H1 (cell line): Measurements from ENCODE around the gene GPC6. TPM values are rescaled to one million over a fixed set of nuclear protein-coding genes. Genes with fewer than 3 reads are reported as not detected.

Experiments used
- CTCF ChIA-PET: fragments of 300-600 bp; sonication (Branson Sonifier 250); formaldehyde crosslinking; loops from one replicate; lab custom pipeline; 2021; ENCODE audit not compliant: partially characterized antibody; lab: Charles Lee
- POLR2A ChIA-PET: fragments of 300-600 bp; sonication (Branson Sonifier 250); formaldehyde crosslinking; loops from one replicate; lab custom pipeline; 2021; ENCODE audit warnings: inconsistent platforms; ENCODE audit not compliant: partially characterized antibody; lab: Charles Lee
- DNase-seq, 2 experiments: peaks; one replicate each; pipeline versions ENCODE4 v3.0.0 to v3.0.0-alpha.2; 2010 to 2022; ENCODE audit warnings: low spot score in 2 of 2, low read depth in 1 of 2, mixed read lengths in 1 of 2
- FAIRE-seq: peaks from 2 replicates; lab custom pipeline; 2011; peaks lifted over from hg19 to GRCh38; lab: Jason Lieb, UNC
- H2AFZ ChIP-seq: 2 replicates; pipeline ENCODE4 v1.8.1; 2012; ENCODE audit warnings: low read length, inconsistent platforms
- H2AK5ac ChIP-seq: 2 replicates; pipeline ENCODE4 v1.6.1; 2013; ENCODE audit warnings: low read depth, low read length
- H2BK120ac ChIP-seq: replicated peaks from 2 replicates; pipeline ENCODE3; 2013; ENCODE audit warnings: low read depth, low read length, inconsistent platforms
- H2BK12ac ChIP-seq: 2 replicates; pipeline ENCODE4 v1.6.1; 2013; ENCODE audit warnings: low read depth, low read length
- H2BK15ac ChIP-seq: 2 replicates; pipeline ENCODE4 v1.6.1; 2013; ENCODE audit warnings: low read length
- H2BK20ac ChIP-seq: 2 replicates; pipeline ENCODE4 v1.6.1; 2013; ENCODE audit warnings: low read length
- H2BK5ac ChIP-seq: 2 replicates; pipeline ENCODE4 v1.6.1; 2013; ENCODE audit warnings: low read depth, low read length
- H3K14ac ChIP-seq: 2 replicates; pipeline ENCODE4 v1.6.1; 2013; ENCODE audit warnings: inconsistent platforms; ENCODE audit not compliant: insufficient read length
- H3K18ac ChIP-seq: 2 replicates; pipeline ENCODE4 v1.6.1; 2013; ENCODE audit warnings: low read length; ENCODE audit errors: extremely low read depth
- H3K23ac ChIP-seq: 2 replicates; pipeline ENCODE4 v1.6.1; 2013; ENCODE audit warnings: inconsistent platforms; ENCODE audit not compliant: insufficient read length
- H3K23me2 ChIP-seq: 2 replicates; pipeline ENCODE4 v1.6.1; 2013; ENCODE audit warnings: low read depth, low read length
- H3K27ac ChIP-seq: 2 replicates; pipeline ENCODE4 v1.6.1; 2011; ENCODE audit warnings: low read depth, low read length, inconsistent platforms
- H3K27me3 ChIP-seq, 4 experiments: replicated peaks in 1 of 4; 1 replicate in 1 of 4; 2 replicates in 3 of 4; pipeline versions ENCODE4 v1.6.1 to v1.8.1; 2011 to 2013; ENCODE audit warnings: low read length in 3 of 4, mild to moderate bottlenecking in 3 of 4, inconsistent platforms in 2 of 4, mixed read lengths in 2 of 4, moderate library complexity in 1 of 4; ENCODE audit not compliant: control insufficient read depth in 3 of 4, insufficient read depth in 3 of 4; ENCODE audit errors: extremely low read depth in 1 of 4
- H3K36me3 ChIP-seq, 4 experiments: 2 replicates each; pipeline versions ENCODE4 v1.6.1 to v1.8.1; 2011 to 2013; ENCODE audit warnings: mild to moderate bottlenecking in 4 of 4, low read length in 3 of 4, moderate library complexity in 2 of 4, control low read depth in 1 of 4, inconsistent platforms in 1 of 4; ENCODE audit not compliant: insufficient read depth in 4 of 4, control insufficient read depth in 2 of 4
- H3K4ac ChIP-seq: replicated peaks from 2 replicates; pipeline ENCODE3; 2013; ENCODE audit warnings: low read length, low read depth, mixed read lengths, inconsistent platforms; ENCODE audit not compliant: insufficient read length
- H3K4me1 ChIP-seq, 4 experiments: replicated peaks in 1 of 4; 1 replicate in 1 of 4; 2 replicates in 3 of 4; pipeline versions ENCODE4 v1.6.1 to v1.8.1; 2011 to 2013; ENCODE audit warnings: low read length in 3 of 4, inconsistent platforms in 2 of 4, mixed read lengths in 1 of 4; ENCODE audit not compliant: insufficient read depth in 4 of 4, control insufficient read depth in 3 of 4
- H3K4me2 ChIP-seq, 2 experiments: 2 replicates each; pipeline versions ENCODE4 v1.6.1 to v1.8.1; 2011 to 2013; ENCODE audit warnings: low read depth in 2 of 2, low read length in 2 of 2, control low read depth in 1 of 2, inconsistent platforms in 1 of 2, mild to moderate bottlenecking in 1 of 2; ENCODE audit not compliant: insufficient read depth in 1 of 2
- H3K4me3 ChIP-seq, 4 experiments: fragments of 200-600, 300-600 bp in 1 of 4; sonication (generic), shearing (Covaris generic), sonication (Bioruptor Twin) in 1 of 4; 2 replicates each; pipeline versions ENCODE4 v1.5.1 to v1.8.1; 2011 to 2016; ENCODE audit warnings: low read length in 4 of 4, low read depth in 3 of 4, control low read depth in 2 of 4, inconsistent platforms in 2 of 4, mild to moderate bottlenecking in 2 of 4, mixed read lengths in 1 of 4, moderate library complexity in 1 of 4; ENCODE audit not compliant: insufficient read depth in 2 of 4; ENCODE audit errors: extremely low read depth in 1 of 4
- H3K56ac ChIP-seq: replicated peaks from 2 replicates; pipeline ENCODE3; 2013; ENCODE audit warnings: low read depth, mild to moderate bottlenecking, mixed read lengths, low read length, inconsistent platforms; ENCODE audit not compliant: insufficient read length
- H3K79me1 ChIP-seq: 2 replicates; pipeline ENCODE4 v1.6.1; 2013; ENCODE audit warnings: low read depth, low read length, control low read depth
- H3K79me2 ChIP-seq, 2 experiments: 2 replicates each; pipeline versions ENCODE4 v1.6.1 to v1.8.1; 2012 to 2013; ENCODE audit warnings: low read length in 2 of 2, mild to moderate bottlenecking in 2 of 2, inconsistent platforms in 1 of 2; ENCODE audit not compliant: insufficient read depth in 2 of 2, control insufficient read depth in 1 of 2
- H3K9ac ChIP-seq, 4 experiments: replicated peaks in 1 of 4; 1 replicate in 1 of 4; 2 replicates in 3 of 4; pipeline versions ENCODE4 v1.6.1 to v1.8.1; 2011 to 2013; ENCODE audit warnings: low read depth in 3 of 4, low read length in 3 of 4, control low read depth in 2 of 4, mild to moderate bottlenecking in 2 of 4, moderate library complexity in 2 of 4, inconsistent platforms in 1 of 4; ENCODE audit errors: extremely low read depth in 1 of 4
- H3K9me3 ChIP-seq, 2 experiments: 2 replicates each; pipeline versions ENCODE4 v1.6.1 to v1.8.1; 2012 to 2013; ENCODE audit warnings: mild to moderate bottlenecking in 2 of 2, moderate library complexity in 2 of 2, control low read depth in 1 of 2, inconsistent platforms in 1 of 2, low read depth in 1 of 2, low read length in 1 of 2, mixed read lengths in 1 of 2; ENCODE audit not compliant: insufficient read depth in 2 of 2
- H4K20me1 ChIP-seq, 2 experiments: replicated peaks in 1 of 2; 2 replicates each; pipeline versions ENCODE3 to v1.8.1; 2011 to 2013; ENCODE audit warnings: inconsistent platforms in 2 of 2, low read length in 2 of 2, mild to moderate bottlenecking in 1 of 2; ENCODE audit not compliant: insufficient read depth in 2 of 2, control insufficient read depth in 1 of 2
- H4K5ac ChIP-seq: 2 replicates; pipeline ENCODE4 v1.6.1; 2013; ENCODE audit warnings: low read length, low read depth, mixed read lengths, inconsistent platforms; ENCODE audit not compliant: insufficient read length
- H4K8ac ChIP-seq: 2 replicates; pipeline ENCODE4 v1.8.0; 2013; ENCODE audit warnings: mild to moderate bottlenecking, moderate library complexity, low read length, inconsistent platforms; ENCODE audit not compliant: insufficient read depth; ENCODE audit errors: extremely low read depth
- H4K91ac ChIP-seq: replicated peaks from 2 replicates; pipeline ENCODE3; 2013; ENCODE audit warnings: low read length, mixed read lengths, inconsistent platforms; ENCODE audit not compliant: insufficient read length
- FOSL1 ChIP-seq: IDR thresholded peaks from 2 replicates; pipeline ENCODE4 v1.6.1; 2011; ENCODE audit warnings: mild to moderate bottlenecking, low read depth, low read length, moderate library complexity; ENCODE audit not compliant: insufficient read depth
- HDAC2 ChIP-seq, 2 experiments: fragments of 300-600 bp in 1 of 2; sonication (generic) in 1 of 2; IDR thresholded peaks; 2 replicates each; pipeline ENCODE4 v1.6.1; 2011 to 2012; ENCODE audit warnings: low read depth in 2 of 2, low read length in 2 of 2, mild to moderate bottlenecking in 2 of 2, moderate library complexity in 2 of 2, borderline replicate concordance in 1 of 2, inconsistent platforms in 1 of 2
- JUND ChIP-seq: IDR thresholded peaks from 2 replicates; pipeline ENCODE4 v1.6.1; 2011; ENCODE audit warnings: mild to moderate bottlenecking, improper control_type of control experiment, low read length
- RXRA ChIP-seq: IDR thresholded peaks from 2 replicates; pipeline ENCODE4 v1.6.1; 2011; ENCODE audit warnings: low read depth, mild to moderate bottlenecking, low read length, moderate library complexity; ENCODE audit not compliant: insufficient read depth
- TCF12 ChIP-seq: IDR thresholded peaks from 2 replicates; pipeline ENCODE4 v1.6.1; 2011; ENCODE audit warnings: low read depth, mild to moderate bottlenecking, low read length
- WGBS, 2 experiments: shearing (Covaris generic) in 1 of 2; methylation state at CpG; one replicate each; pipeline versions ENCODE4 v1.1.6 to v1.1.7; 2013 to 2015; ENCODE audit warnings: low lambda C conversion rate in 2 of 2, mixed read lengths in 2 of 2, inconsistent platforms in 1 of 2, low coverage in 1 of 2, missing lambda C conversion rate in 1 of 2; ENCODE audit not compliant: insufficient replicate concordance in 2 of 2, insufficient coverage in 1 of 2, insufficient read length in 1 of 2; ENCODE audit errors: extremely low coverage in 1 of 2, missing lambda C conversion rate in 1 of 2; 5-methylcytosine and 5-hydroxymethylcytosine counted together
- polyA plus RNA-seq, 7 experiments: library from polyadenylated mRNA; depleted of rRNA in 3 of 7; stranded (reverse) in 5 of 7; unstranded in 2 of 7; fragments of >200 nt in 5 of 7; fragments of 200-250 nt in 2 of 7; gene quantifications; 1 replicate in 5 of 7; 2 replicates in 1 of 7; 4 replicates in 1 of 7; pipeline versions ENCODE4 v1.2.1 to v1.2.3, GENCODE V29; 2011 to 2013; ENCODE audit warnings: missing spikeins in 2 of 7, mixed read lengths in 2 of 7
- total RNA-seq: library from RNA; stranded (reverse); fragmentation: NEBNext Ultra II Directional; extraction: Animal tissue kit (Norgen Biotek cat#: 25700); gene quantifications from 2 replicates; pipeline ENCODE4 v1.2.1, GENCODE V29; 2021

The GPC6 gene
- total and polyA plus RNA-seq, 2 of the 8 experiments (the other 6 are each of a cell fraction or from before 2014, with no cell fraction given): 5.4 to 12.0 TPM

- no peak for DNase-seq
- 93% methylated on average over 5 of the region's 5 CpGs; no CpG with 5 or more reads in 1 of the 2 experiments for WGBS, 2 experiments
- H2BK120ac ChIP-seq: no peak overlapping the region
- H2AFZ ChIP-seq: no peak overlapping the region
- peaks cover 0 to 3% (median under 1%) of the 10 kb centered on the region in 4 experiments; a peak in 2 of 7 replicates for H3K4me1 ChIP-seq
- no peak overlapping the region for H4K91ac ChIP-seq
- no peak overlapping the region for H3K4me2 ChIP-seq
- ChIA-PET POLR2A (no interaction called here), CTCF (interaction anchor here (1.5 kb wide), 1 partner anchor 10 kb away, joined by 3 read pairs; no protein-coding TSS in a partner anchor)
- no peak overlapping the region for H2BK12ac ChIP-seq
- peaks cover 0 to 9% of the 10 kb centered on the region in 2 experiments; a peak in 1 of 4 replicates for H3K79me2 ChIP-seq
- H3K23me2 ChIP-seq: no peaks in the 10 kb centered on the region
- H3K14ac ChIP-seq: no peak overlapping the region
- no peak overlapping the region for H2BK15ac ChIP-seq
- no peak overlapping the region for H2BK5ac ChIP-seq
- no peak overlapping the region for H2AK5ac ChIP-seq
- no peak overlapping the region for H3K4me3 ChIP-seq
- H3K27me3 ChIP-seq: no peaks in the 10 kb centered on the region
- H3K23ac ChIP-seq: no peak overlapping the region
- H3K9me3 ChIP-seq: no peaks in the 10 kb centered on the region
- no peaks in the 10 kb centered on the region for H4K20me1 ChIP-seq
- H3K4ac ChIP-seq: no peak overlapping the region
- no peak overlapping the region for H3K18ac ChIP-seq
- H3K36me3 ChIP-seq: no peaks in the 10 kb centered on the region
- TF ChIP-seq RXRA (no peak), HDAC2 (IDR thresholded peaks at IDR 0.05; ENCODE audit: borderline replicate concordance in 1 of 2, low read depth in 2 of 2, low read length in 2 of 2) (no peak), JUND (no peak), TCF12 (no peak), FOSL1 (no peak)
- H3K79me1 ChIP-seq: no peaks in the 10 kb centered on the region
- no peak overlapping the region for H4K8ac ChIP-seq
- no peak overlapping the region for H4K5ac ChIP-seq
- H3K9ac ChIP-seq: no peak overlapping the region
- no peak overlapping the region for H3K56ac ChIP-seq
- no peak overlapping the region for H3K27ac ChIP-seq
- FAIRE-seq: no peak
- no peak overlapping the region for H2BK20ac ChIP-seq
These were observed 99.7 kb downstream of the GPC6 start for GRCh38 chr13:93326234-93326811.
